GM23338 (cell line): Measurements from ENCODE around the gene RNF41.
A peak's percentile ranks its signal among the peaks of the same experiment; 100 is the strongest.

Source experiments
- CREB1 ChIP-seq: fragments of 250-450 bp; sonication (Bioruptor Pico); IDR thresholded peaks from 2 replicates; pipeline ENCODE4 v1.5.0; 2020; ENCODE audit warnings: low read depth, mild to moderate bottlenecking, moderate library complexity
- CTCF ChIP-seq, 2 experiments: fragments of 200-600 bp in 1 of 2; sonication (generic) in 1 of 2; conservative IDR thresholded peaks; 2 replicates each; pipeline versions ENCODE4 v1.5.1 to v1.6.1; 2016 to 2017; ENCODE audit warnings: antibody characterized with exemption in 2 of 2, low read depth in 2 of 2, mild to moderate bottlenecking in 2 of 2, moderate library complexity in 1 of 2
- ETS1 ChIP-seq: IDR thresholded peaks from 2 replicates; pipeline ENCODE4 v1.6.1; 2016; ENCODE audit warnings: antibody characterized with exemption
- EZH2 ChIP-seq: fragments of 200-600 bp; sonication (generic); IDR thresholded peaks from one replicate; pipeline ENCODE4 v1.8.0; 2017; ENCODE audit warnings: antibody characterized with exemption, mild to moderate bottlenecking, low read depth; ENCODE audit not compliant: unreplicated experiment
- EZH2phosphoT487 ChIP-seq: fragments of 200-600 bp; sonication (generic); IDR thresholded peaks from one replicate; pipeline ENCODE4 v1.8.1; 2018; ENCODE audit warnings: antibody characterized with exemption; ENCODE audit not compliant: unreplicated experiment
- JUNB ChIP-seq: IDR thresholded peaks from one replicate; pipeline ENCODE4 v1.6.1; 2016; ENCODE audit warnings: antibody characterized with exemption; ENCODE audit not compliant: unreplicated experiment
- NANOG ChIP-seq: IDR thresholded peaks from 2 replicates; pipeline ENCODE4 v1.6.1; 2016; ENCODE audit warnings: antibody characterized with exemption, borderline replicate concordance
- POLR2AphosphoS5 ChIP-seq: IDR thresholded peaks from 2 replicates; pipeline ENCODE4 v1.6.1; 2016; ENCODE audit warnings: antibody characterized with exemption, low read depth
- REST ChIP-seq: IDR thresholded peaks from one replicate; pipeline ENCODE4 v1.6.1; 2018; ENCODE audit warnings: antibody characterized with exemption; ENCODE audit not compliant: unreplicated experiment
- STAT1 ChIP-seq: IDR thresholded peaks from one replicate; pipeline ENCODE4 v1.6.1; 2016; ENCODE audit warnings: antibody characterized with exemption; ENCODE audit not compliant: unreplicated experiment
- ZNF114 ChIP-seq: fragments of 250-450 bp; sonication (Bioruptor Pico); IDR thresholded peaks from 2 replicates; pipeline ENCODE4 v1.5.0; 2020; ENCODE audit warnings: mild to moderate bottlenecking, moderate library complexity
- ZNF331 ChIP-seq: fragments of 250-450 bp; sonication (Bioruptor Pico); IDR thresholded peaks from 2 replicates; pipeline ENCODE4 v1.5.0; 2020; ENCODE audit warnings: low read depth, mild to moderate bottlenecking, moderate library complexity
- ZNF462 ChIP-seq: fragments of 250-450 bp; sonication (Bioruptor Pico); IDR thresholded peaks from 2 replicates; pipeline ENCODE4 v1.5.0; 2020; ENCODE audit warnings: mild to moderate bottlenecking, moderate library complexity

- TF ChIP-seq CTCF (conservative IDR thresholded peaks at IDR 0.05; ENCODE audit: low read depth in 2 of 2) (no peak), REST (peak; percentile 71), EZH2phosphoT487 (no peak), CREB1 (CRISPR knock-in tag) (no peak), POLR2AphosphoS5 (no peak), ZNF331 (CRISPR knock-in tag) (no peak), ETS1 (no peak), STAT1 (no peak), EZH2 (no peak), NANOG (no peak), ZNF114 (CRISPR knock-in tag) (no peak), ZNF462 (no peak), JUNB (no peak)
These were observed 3.2 kb upstream of the RNF41 start for GRCh38 chr12:56224954-56225353.
